Left ventricle myocardium inferior (tissue), 1 donor: ENCODE results near the gene SERINC3. TPM values are rescaled to one million over a fixed set of nuclear protein-coding genes. Genes with fewer than 3 reads are reported as not detected.

ENCODE experiments used
- DNase-seq: peaks from one replicate; pipeline ENCODE4 v3.0.0-alpha.2; 2020
- H3K27ac ChIP-seq: fragments of 200-600 bp; replicated peaks from 2 replicates; pipeline ENCODE4 v1.8.0; 2021
- H3K27me3 ChIP-seq: fragments of 200-600 bp; 2 replicates; pipeline ENCODE4 v1.8.0; 2021; ENCODE audit warnings: low read depth
- H3K36me3 ChIP-seq: fragments of 200-600 bp; 2 replicates; pipeline ENCODE4 v1.8.0; 2021
- H3K4me1 ChIP-seq: fragments of 200-600 bp; 2 replicates; pipeline ENCODE4 v1.8.0; 2021
- H3K4me3 ChIP-seq: fragments of 200-600 bp; 2 replicates; pipeline ENCODE4 v1.8.0; 2021; ENCODE audit warnings: mild to moderate bottlenecking, moderate library complexity
- H3K9me3 ChIP-seq: fragments of 200-600 bp; replicated peaks from 2 replicates; pipeline ENCODE4 v1.8.0; 2021
- intact Hi-C: fragments of 100-400 bp; cut with micrococcal nuclease; formaldehyde crosslinking; loops from one replicate; pipeline ENCODE4 v1.11.0; 2022
- total RNA-seq: library from RNA; stranded (reverse); fragmentation: NEBNext Ultra II Directional; extraction: Animal tissue kit (Norgen Biotek cat#: 25700); gene quantifications from one replicate; pipeline ENCODE4 v1.2.1, GENCODE V29; 2021
- TF ChIP-seq, protein P1 (sequence below): fragments of 200-600 bp; IDR thresholded peaks from 2 replicates; pipeline ENCODE4 v1.8.0; 2021; ENCODE audit warnings: antibody characterized with exemption, mild to moderate bottlenecking, borderline replicate concordance
- donor health status: DM: no; HTN: yes; CAD: no; lungs with severe emphysema.

The SERINC3 gene
- total RNA-seq, 1 donor from 2014 or later = 88.4 TPM

GRCh38 chr20:44450281-44450889 is 71.5 kb downstream of the SERINC3 start:
- H3K27ac ChIP-seq = no peak overlapping the region
- H3K27me3 ChIP-seq = peaks cover 10% of the 10 kb centered on the region
- no peak overlapping the region for H3K4me3 ChIP-seq
- intact Hi-C loops = no loop called here
- no peaks in the 10 kb centered on the region for H3K4me1 ChIP-seq
- no peaks in the 10 kb centered on the region for H3K9me3 ChIP-seq
- DNase-seq = no peak
- no peaks in the 10 kb centered on the region for H3K36me3 ChIP-seq
- TF ChIP-seq, protein P1, sequence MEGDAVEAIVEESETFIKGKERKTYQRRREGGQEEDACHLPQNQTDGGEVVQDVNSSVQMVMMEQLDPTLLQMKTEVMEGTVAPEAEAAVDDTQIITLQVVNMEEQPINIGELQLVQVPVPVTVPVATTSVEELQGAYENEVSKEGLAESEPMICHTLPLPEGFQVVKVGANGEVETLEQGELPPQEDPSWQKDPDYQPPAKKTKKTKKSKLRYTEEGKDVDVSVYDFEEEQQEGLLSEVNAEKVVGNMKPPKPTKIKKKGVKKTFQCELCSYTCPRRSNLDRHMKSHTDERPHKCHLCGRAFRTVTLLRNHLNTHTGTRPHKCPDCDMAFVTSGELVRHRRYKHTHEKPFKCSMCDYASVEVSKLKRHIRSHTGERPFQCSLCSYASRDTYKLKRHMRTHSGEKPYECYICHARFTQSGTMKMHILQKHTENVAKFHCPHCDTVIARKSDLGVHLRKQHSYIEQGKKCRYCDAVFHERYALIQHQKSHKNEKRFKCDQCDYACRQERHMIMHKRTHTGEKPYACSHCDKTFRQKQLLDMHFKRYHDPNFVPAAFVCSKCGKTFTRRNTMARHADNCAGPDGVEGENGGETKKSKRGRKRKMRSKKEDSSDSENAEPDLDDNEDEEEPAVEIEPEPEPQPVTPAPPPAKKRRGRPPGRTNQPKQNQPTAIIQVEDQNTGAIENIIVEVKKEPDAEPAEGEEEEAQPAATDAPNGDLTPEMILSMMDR = no peak

DNA sequence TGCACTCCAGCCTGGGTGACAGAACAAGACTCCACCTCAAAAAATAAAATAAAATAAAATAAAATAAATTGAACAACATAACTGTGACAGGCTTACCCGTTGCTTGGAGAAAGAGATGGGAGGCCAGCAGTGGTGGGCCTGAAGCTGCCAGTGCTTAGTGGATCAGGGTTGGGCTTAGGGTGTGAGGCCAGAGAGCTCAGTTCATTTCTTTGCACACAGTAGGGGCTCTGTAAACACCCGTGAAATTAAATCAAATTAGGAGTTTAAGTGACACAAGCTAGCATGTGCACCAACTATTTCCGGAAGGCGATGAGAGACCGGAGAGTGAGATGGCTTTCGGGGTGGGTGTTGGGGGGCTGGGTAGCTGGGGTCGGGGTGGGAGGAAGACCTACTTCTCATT is 72.0 kb downstream of the SERINC3 start:
- intact Hi-C loops = no loop called here

GRCh38 chr20:44448753-44449546 is 72.9 kb downstream of the SERINC3 start:
- H3K4me1 ChIP-seq = no peaks in the 10 kb centered on the region
- DNase-seq = no peak
- TF ChIP-seq, protein P1 = no peak

More for the DNA sequence above, 72.0 kb downstream of the SERINC3 start:
- H3K9me3 ChIP-seq = no peaks in the 10 kb centered on the region
- H3K4me1 ChIP-seq = no peaks in the 10 kb centered on the region
- H3K36me3 ChIP-seq = no peaks in the 10 kb centered on the region
- TF ChIP-seq, protein P1 = no peak
- H3K4me3 ChIP-seq = no peak overlapping the region
- no peak for DNase-seq
- no peak overlapping the region for H3K27ac ChIP-seq
- H3K27me3 ChIP-seq = peaks cover 10% of the 10 kb centered on the region

GRCh38 chr20:44447827-44448419 is 73.9 kb downstream of the SERINC3 start:
- Histone ChIP-seq H3K4me3 (no peak overlapping the region), H3K27me3 (peaks cover 14% of the 10 kb centered on the region), H3K36me3 (no peaks in the 10 kb centered on the region), H3K4me1 (no peaks in the 10 kb centered on the region), H3K9me3 (no peaks in the 10 kb centered on the region), H3K27ac (no peak overlapping the region)
- DNase-seq = no peak
- TF ChIP-seq, protein P1 = no peak
- intact Hi-C loops = no loop called here

More at GRCh38 chr20:44448753-44449546, 72.9 kb downstream of the SERINC3 start:
- Histone ChIP-seq H3K27ac (no peak overlapping the region), H3K36me3 (no peaks in the 10 kb centered on the region), H3K27me3 (peaks cover 10% of the 10 kb centered on the region), H3K9me3 (no peaks in the 10 kb centered on the region), H3K4me3 (no peak overlapping the region)
- intact Hi-C loops = no loop called here

Other genes with a start within 250 kb of the SERINC3 start
- gene FITM2, start 210.9 kb downstream of the SERINC3 start, total RNA-seq = 160 TPM
- not detected for gene R3HDML, start 185.0 kb downstream of the SERINC3 start, total RNA-seq
- gene HNF4A, start 166.4 kb downstream of the SERINC3 start, total RNA-seq = not detected
- 4.5 TPM for gene TTPAL, start 46.2 kb downstream of the SERINC3 start, total RNA-seq
- 172 TPM for gene PKIG, start 60.5 kb upstream of the SERINC3 start, total RNA-seq
- gene ADA, start 129.6 kb upstream of the SERINC3 start, total RNA-seq = 6.7 TPM
- 37.0 TPM for gene CCN5, start 193.3 kb upstream of the SERINC3 start, total RNA-seq
- 0.33 TPM for gene KCNK15, start 223.8 kb upstream of the SERINC3 start, total RNA-seq